Upper lobe of left lung (tissue), 4 donors: ENCODE results near the gene IL1RAPL1.

ENCODE experiments used
- EP300 ChIP-seq, 4 donors: sonication (generic); formaldehyde crosslinking; IDR thresholded peaks; one replicate each; pipeline ENCODE4 v1.5.1; 2017; ENCODE audit warnings: antibody characterized with exemption in 4 of 4, control low read depth in 2 of 4
- TF ChIP-seq, protein P1 (sequence below), 6 experiments: fragments of 450-650 bp in 4 of 6; fragments of 200-600 bp in 2 of 6; sonication (generic) in 2 of 6; IDR thresholded peaks; one replicate each; pipeline ENCODE4 v1.5.1; 2016 to 2019; ENCODE audit warnings: antibody characterized with exemption in 6 of 6

DNA sequence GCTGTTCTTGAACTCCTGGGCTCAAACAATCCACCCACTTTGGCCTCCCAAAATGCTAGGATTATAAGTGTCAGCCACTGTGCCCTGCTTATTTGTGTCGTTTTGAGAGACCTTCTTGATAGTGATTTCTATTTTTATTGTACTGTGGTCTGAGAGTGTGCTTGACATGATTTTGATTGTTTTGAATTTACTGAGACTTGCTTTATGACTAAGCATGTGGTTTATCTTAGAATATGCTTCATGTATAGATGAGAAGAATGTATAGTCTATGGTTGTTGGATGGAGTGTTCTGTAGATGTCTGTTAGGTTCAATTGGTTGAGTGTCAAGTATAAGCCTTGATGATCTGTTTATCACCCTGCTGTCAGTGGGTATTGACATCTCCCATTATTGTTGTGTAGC is 789.3 kb downstream of the IL1RAPL1 start:
- no peak for TF ChIP-seq EP300 (IDR thresholded peaks at IDR 0.05)
- TF ChIP-seq, protein P1, sequence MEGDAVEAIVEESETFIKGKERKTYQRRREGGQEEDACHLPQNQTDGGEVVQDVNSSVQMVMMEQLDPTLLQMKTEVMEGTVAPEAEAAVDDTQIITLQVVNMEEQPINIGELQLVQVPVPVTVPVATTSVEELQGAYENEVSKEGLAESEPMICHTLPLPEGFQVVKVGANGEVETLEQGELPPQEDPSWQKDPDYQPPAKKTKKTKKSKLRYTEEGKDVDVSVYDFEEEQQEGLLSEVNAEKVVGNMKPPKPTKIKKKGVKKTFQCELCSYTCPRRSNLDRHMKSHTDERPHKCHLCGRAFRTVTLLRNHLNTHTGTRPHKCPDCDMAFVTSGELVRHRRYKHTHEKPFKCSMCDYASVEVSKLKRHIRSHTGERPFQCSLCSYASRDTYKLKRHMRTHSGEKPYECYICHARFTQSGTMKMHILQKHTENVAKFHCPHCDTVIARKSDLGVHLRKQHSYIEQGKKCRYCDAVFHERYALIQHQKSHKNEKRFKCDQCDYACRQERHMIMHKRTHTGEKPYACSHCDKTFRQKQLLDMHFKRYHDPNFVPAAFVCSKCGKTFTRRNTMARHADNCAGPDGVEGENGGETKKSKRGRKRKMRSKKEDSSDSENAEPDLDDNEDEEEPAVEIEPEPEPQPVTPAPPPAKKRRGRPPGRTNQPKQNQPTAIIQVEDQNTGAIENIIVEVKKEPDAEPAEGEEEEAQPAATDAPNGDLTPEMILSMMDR (IDR thresholded peaks at IDR 0.05), result no peak
